IMR-90 (cell line): Measurements from ENCODE around the gene DPEP3. TPM values are rescaled to one million over a fixed set of nuclear protein-coding genes. Genes with fewer than 3 reads are reported as not detected.
"Not testable (repeated sequence)": the region's sequence is repeated elsewhere in the genome, so short reads cannot be mapped to it uniquely, and the experiment has no call there.

ENCODE experiments used
- ATAC-seq: fragments of 200-7000 bp; cut with Tn5 transposase; 2 replicates; pipeline ENCODE4 v1.9.1; 2020; ENCODE audit warnings: low read depth, mild to moderate bottlenecking, moderate library complexity
- BruUV-seq: library from RNA; stranded (reverse); fragments of 400-500 nt; replicated peaks from 2 replicates; lab custom pipeline; 2021; lab: Mats Ljungman, UMichigan
- CTCF ChIA-PET: fragments of 300-600 bp; formaldehyde crosslinking; extraction: SDS; loops from one replicate; lab custom pipeline; 2021; ENCODE audit warnings: antibody characterized with exemption; lab: Yijun Ruan, JAX
- POLR2A ChIA-PET: fragments of 300-600 bp; sonication (Branson Sonifier 250); formaldehyde crosslinking; loops from one replicate; lab custom pipeline; 2022; ENCODE audit warnings: antibody characterized with exemption; ENCODE audit not compliant: unreplicated experiment; lab: Charles Lee
- DNase-seq: peaks from one replicate; pipeline ENCODE4 v3.0.0; 2013
- H2AFZ ChIP-seq: replicated peaks from 2 replicates; pipeline ENCODE3; 2013; ENCODE audit warnings: low read length, mild to moderate bottlenecking; ENCODE audit not compliant: poor library complexity
- H2AK5ac ChIP-seq: 2 replicates; pipeline ENCODE4 v1.6.1; 2013; ENCODE audit warnings: low read depth, low read length, inconsistent platforms
- H2AK9ac ChIP-seq: replicated peaks from 2 replicates; pipeline ENCODE3; 2013; ENCODE audit warnings: mild to moderate bottlenecking, low read depth, low read length, moderate library complexity; ENCODE audit not compliant: poor library complexity
- H2BK120ac ChIP-seq: 2 replicates; pipeline ENCODE4 v1.6.1; 2013; ENCODE audit warnings: low read depth, low read length, inconsistent platforms
- H2BK15ac ChIP-seq: 3 replicates; pipeline ENCODE4 v1.6.1; 2013; ENCODE audit warnings: low read depth, low read length, inconsistent platforms
- H2BK20ac ChIP-seq: 2 replicates; pipeline ENCODE4 v1.6.1; 2013; ENCODE audit warnings: low read depth, mild to moderate bottlenecking, inconsistent platforms, low read length, moderate library complexity
- H2BK5ac ChIP-seq: 2 replicates; pipeline ENCODE4 v1.6.1; 2013; ENCODE audit warnings: mild to moderate bottlenecking, low read depth, low read length, inconsistent platforms; ENCODE audit not compliant: poor library complexity, severe bottlenecking
- H3K14ac ChIP-seq: replicated peaks from 2 replicates; pipeline ENCODE4 v1.6.1; 2013; ENCODE audit warnings: low read depth, low read length, inconsistent platforms
- H3K18ac ChIP-seq: 2 replicates; pipeline ENCODE4 v1.6.1; 2013; ENCODE audit warnings: low read depth, low read length, control low read depth
- H3K23ac ChIP-seq: 2 replicates; pipeline ENCODE4 v1.6.1; 2013; ENCODE audit warnings: low read depth, low read length, inconsistent platforms
- H3K27ac ChIP-seq: 2 replicates; pipeline ENCODE4 v1.5.1; 2013; ENCODE audit warnings: mild to moderate bottlenecking, control low read depth, low read length; ENCODE audit not compliant: insufficient read depth
- H3K27me3 ChIP-seq: 2 replicates; pipeline ENCODE4 v1.6.1; 2013; ENCODE audit warnings: low read length; ENCODE audit not compliant: control insufficient read depth, insufficient read depth
- H3K36me3 ChIP-seq: 2 replicates; pipeline ENCODE4 v1.6.1; 2013; ENCODE audit warnings: low read length, mixed read lengths; ENCODE audit not compliant: control insufficient read depth, insufficient read depth
- H3K4ac ChIP-seq: 2 replicates; pipeline ENCODE4 v1.6.1; 2013; ENCODE audit warnings: low read depth, low read length, inconsistent platforms
- H3K4me1 ChIP-seq: 2 replicates; pipeline ENCODE4 v1.6.1; 2013; ENCODE audit warnings: low read length, mixed read lengths; ENCODE audit not compliant: control insufficient read depth, insufficient read depth
- H3K4me2 ChIP-seq: 2 replicates; pipeline ENCODE4 v1.6.1; 2013; ENCODE audit warnings: low read depth, mild to moderate bottlenecking, control low read depth, low read length, moderate library complexity
- H3K4me3 ChIP-seq: 2 replicates; pipeline ENCODE4 v1.5.1; 2013; ENCODE audit warnings: low read depth, mild to moderate bottlenecking, control low read depth, low read length, moderate library complexity; ENCODE audit not compliant: insufficient read depth
- H3K56ac ChIP-seq: 2 replicates; pipeline ENCODE4 v1.6.1; 2013; ENCODE audit warnings: low read length, inconsistent platforms; ENCODE audit not compliant: insufficient read depth; ENCODE audit errors: extremely low read depth
- H3K79me1 ChIP-seq, 2 experiments: 2 replicates each; pipeline ENCODE4 v1.6.1; 2013; ENCODE audit warnings: low read length in 2 of 2, inconsistent platforms in 1 of 2, low read depth in 1 of 2
- H3K9ac ChIP-seq: 2 replicates; pipeline ENCODE4 v1.6.1; 2013; ENCODE audit warnings: low read depth, low read length, control low read depth
- H3K9me1 ChIP-seq: 2 replicates; pipeline ENCODE4 v1.6.1; 2013; ENCODE audit warnings: low read length, inconsistent platforms; ENCODE audit not compliant: insufficient read depth
- H3K9me3 ChIP-seq: 2 replicates; pipeline ENCODE4 v1.6.1; 2013; ENCODE audit warnings: low read length; ENCODE audit not compliant: control insufficient read depth, insufficient read depth
- H4K20me1 ChIP-seq: 2 replicates; pipeline ENCODE4 v1.6.1; 2013; ENCODE audit warnings: low read length, inconsistent platforms; ENCODE audit not compliant: insufficient read depth
- H4K5ac ChIP-seq: 2 replicates; pipeline ENCODE4 v1.6.1; 2013; ENCODE audit warnings: mild to moderate bottlenecking, low read depth, low read length, control low read depth
- H4K8ac ChIP-seq, 2 experiments: 2 replicates each; pipeline ENCODE4 v1.6.1; 2013; ENCODE audit warnings: low read depth in 2 of 2, low read length in 2 of 2, control low read depth in 1 of 2, inconsistent platforms in 1 of 2
- H4K91ac ChIP-seq: 2 replicates; pipeline ENCODE4 v1.6.1; 2013; ENCODE audit warnings: low read depth, low read length, inconsistent platforms; ENCODE audit not compliant: insufficient read depth
- WGBS, 2 experiments: methylation state at CpG; one replicate each; pipeline versions ENCODE4 v1.1.5 to v1.1.7; 2013; ENCODE audit warnings: missing lambda C conversion rate in 2 of 2; ENCODE audit not compliant: insufficient read length in 1 of 2; ENCODE audit errors: extremely low coverage in 2 of 2; 5-methylcytosine and 5-hydroxymethylcytosine counted together
- dilution Hi-C: fragments of 300-500 bp; cut with HindIII; formaldehyde crosslinking; loops from one replicate; pipeline ENCODE4 v1.14.3; 2018; ENCODE audit warnings: low sequenced_read_pairs; ENCODE audit not compliant: unreplicated experiment
- in situ Hi-C: fragments of 300-500 bp; cut with MboI; formaldehyde crosslinking; loops from 3 replicates; pipeline ENCODE4 v1.14.3; 2019; ENCODE audit warnings: low sequenced_read_pairs, inconsistent platforms, mixed read lengths
- intact Hi-C: fragments of 100-400 bp; cut with micrococcal nuclease; formaldehyde crosslinking; loops from 2 replicates; pipeline ENCODE4 v1.10.0; 2022
- polyA plus RNA-seq, 3 experiments: library from polyadenylated mRNA; depleted of rRNA; stranded (reverse); fragments of >200 nt; gene quantifications; 2 replicates each; pipeline ENCODE4 v1.2.3, GENCODE V29; 2012; ENCODE audit warnings: low replicate concordance in 1 of 3
- total RNA-seq: library from RNA; depleted of rRNA; stranded (reverse); fragments of >200 nt; gene quantifications from 2 replicates; pipeline ENCODE4 v1.2.3, GENCODE V29; 2012

The DPEP3 gene
- total and polyA plus RNA-seq, 2 of the 4 experiments (the other 2 are of a cell fraction): not detected

DNA sequence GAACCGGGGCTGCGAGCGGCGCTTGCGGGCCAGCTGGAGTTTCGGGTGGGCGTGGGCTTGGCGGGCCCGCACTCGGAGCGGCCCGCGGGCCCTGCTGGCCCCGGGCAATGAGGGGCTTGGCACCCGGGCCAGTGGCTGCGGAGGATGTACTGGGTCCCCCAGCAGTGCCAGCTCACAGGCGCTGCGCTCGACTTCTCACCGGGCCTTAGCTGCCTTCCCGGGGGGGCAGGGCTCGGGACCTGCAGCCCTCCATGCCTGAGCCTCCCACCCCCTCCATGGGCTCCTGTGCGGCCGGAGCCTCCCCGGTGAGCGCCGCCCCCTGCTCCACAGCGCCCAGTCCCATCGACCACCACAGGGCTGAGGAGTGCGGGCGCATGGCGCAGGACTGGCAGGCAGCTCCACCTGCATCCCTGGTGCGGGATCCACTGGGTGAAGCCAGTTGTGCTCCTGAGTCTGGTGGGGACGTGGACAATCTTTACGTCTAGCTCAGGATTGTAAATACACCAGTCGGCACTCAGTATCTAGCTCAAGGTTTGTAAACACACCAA lies 18.0 kb upstream of the DPEP3 start:
- intact Hi-C loops, H3K18ac ChIP-seq, H4K20me1 ChIP-seq, BruUV-seq, H2BK15ac ChIP-seq, H3K4me3 ChIP-seq, H3K9ac ChIP-seq, H3K4me1 ChIP-seq, CTCF ChIA-PET, H2BK120ac ChIP-seq, ATAC-seq, dilution Hi-C loops, H2AFZ ChIP-seq, H4K8ac ChIP-seq, H3K14ac ChIP-seq, H3K27me3 ChIP-seq, H3K36me3 ChIP-seq, H3K79me1 ChIP-seq, DNase-seq, H3K9me3 ChIP-seq, H2AK5ac ChIP-seq, in situ Hi-C loops, H2BK5ac ChIP-seq, H2BK20ac ChIP-seq, H3K56ac ChIP-seq, H4K5ac ChIP-seq, H3K27ac ChIP-seq, H3K4ac ChIP-seq, H3K23ac ChIP-seq, H2AK9ac ChIP-seq, H3K4me2 ChIP-seq, H4K91ac ChIP-seq: not testable (repeated sequence)
- POLR2A ChIA-PET: interaction anchor here (0.6 kb wide), 1 partner anchor 412 kb away, joined by 3 read pairs; no protein-coding TSS in a partner anchor
- peaks cover 14% of the 10 kb centered on the region for H3K9me1 ChIP-seq
- WGBS, 2 experiments: 89% methylated on average over 18 of the region's 36 CpGs; no CpG with 5 or more reads in 1 of the 2 experiments
